Testis (tissue), 2 donors: ENCODE measurements around the gene DNAJC11.

Experiments
- CTCF ChIP-seq, 3 experiments: fragments of 450-650 bp in 2 of 3; fragments of 200-600 bp in 1 of 3; sonication (generic) in 1 of 3; IDR thresholded peaks; one replicate each; pipeline ENCODE4 v1.5.1; 2016 to 2019; ENCODE audit warnings: antibody characterized with exemption in 3 of 3, mild to moderate bottlenecking in 2 of 3, moderate library complexity in 1 of 3
- POLR2A ChIP-seq: fragments of 450-650 bp; IDR thresholded peaks from one replicate; pipeline ENCODE4 v1.6.1; 2017; ENCODE audit warnings: antibody characterized with exemption, mild to moderate bottlenecking, moderate library complexity

GRCh38 chr1:6637770-6638169 lies 63.8 kb downstream of the DNAJC11 start:
- no peak for TF ChIP-seq CTCF (IDR thresholded peaks at IDR 0.05)
- TF ChIP-seq POLR2A: no peak
